HG03575 (cell line): Measurements from ENCODE around the gene CNN1.
"Not testable (repeated sequence)": the region's sequence is repeated elsewhere in the genome, so short reads cannot be mapped to it uniquely, and the experiment has no call there.

Source experiments
- ATAC-seq: cut with Tn5 transposase; IDR thresholded peaks from one replicate; pipeline ENCODE4 v1.9.1; 2021; ENCODE audit not compliant: unreplicated experiment, insufficient number of reproducible peaks, low FRiP score; ENCODE audit errors: extremely low read depth

Gene CNN1

DNA sequence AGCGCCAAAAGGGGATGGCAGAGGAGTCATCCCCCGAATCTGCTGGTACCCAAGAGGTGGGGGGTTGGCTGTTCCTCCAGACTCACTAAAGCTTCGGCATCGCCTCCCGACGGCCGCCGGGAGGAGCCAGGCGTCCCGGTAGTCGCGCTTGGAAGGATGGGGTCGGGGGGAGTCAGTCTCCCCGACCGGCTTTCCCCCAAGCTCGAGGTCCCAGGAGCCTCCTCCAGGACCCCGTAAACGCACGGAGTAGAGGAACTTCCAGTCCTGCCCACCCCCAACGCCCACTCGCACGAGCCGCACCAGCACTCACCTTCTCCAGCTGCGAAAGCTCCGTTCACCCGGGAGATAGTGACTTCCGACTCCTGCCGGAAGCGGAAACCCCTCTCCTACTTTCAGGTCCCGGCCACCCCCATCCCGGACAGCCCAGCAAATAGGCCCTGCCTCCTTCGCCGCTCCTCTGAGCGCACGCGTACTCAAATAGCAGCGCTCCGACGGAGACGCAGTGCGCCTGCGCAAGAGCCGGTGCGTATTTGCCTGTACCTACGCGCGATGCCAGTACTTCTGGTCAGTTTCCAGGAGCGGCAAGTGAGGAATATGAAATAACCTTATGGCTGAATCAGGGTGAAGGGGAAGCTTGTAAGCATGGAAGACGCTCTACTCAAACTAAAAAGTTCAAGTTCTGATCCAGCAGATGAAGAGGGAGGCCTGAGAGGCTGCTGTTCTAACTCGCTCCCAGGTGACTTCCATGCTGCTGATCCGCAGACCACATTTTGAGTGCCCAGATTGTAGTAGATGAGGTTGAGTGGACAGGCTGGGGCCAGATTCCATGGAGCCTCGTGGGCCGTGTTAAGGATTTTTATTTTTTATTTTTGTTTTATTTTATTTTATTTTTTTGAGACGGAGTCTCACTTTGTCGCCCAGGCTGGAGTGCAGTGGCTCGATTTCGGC is 20.5 kb downstream of the CNN1 start, which contains the start of gene ELOF1:
TSS of gene ELOF1 (minus strand) at position 350 of the 948 bp plus-strand sequence. CDS start 4,883 bp downstream, outside the sequence.
- ATAC-seq: no peak

DNA sequence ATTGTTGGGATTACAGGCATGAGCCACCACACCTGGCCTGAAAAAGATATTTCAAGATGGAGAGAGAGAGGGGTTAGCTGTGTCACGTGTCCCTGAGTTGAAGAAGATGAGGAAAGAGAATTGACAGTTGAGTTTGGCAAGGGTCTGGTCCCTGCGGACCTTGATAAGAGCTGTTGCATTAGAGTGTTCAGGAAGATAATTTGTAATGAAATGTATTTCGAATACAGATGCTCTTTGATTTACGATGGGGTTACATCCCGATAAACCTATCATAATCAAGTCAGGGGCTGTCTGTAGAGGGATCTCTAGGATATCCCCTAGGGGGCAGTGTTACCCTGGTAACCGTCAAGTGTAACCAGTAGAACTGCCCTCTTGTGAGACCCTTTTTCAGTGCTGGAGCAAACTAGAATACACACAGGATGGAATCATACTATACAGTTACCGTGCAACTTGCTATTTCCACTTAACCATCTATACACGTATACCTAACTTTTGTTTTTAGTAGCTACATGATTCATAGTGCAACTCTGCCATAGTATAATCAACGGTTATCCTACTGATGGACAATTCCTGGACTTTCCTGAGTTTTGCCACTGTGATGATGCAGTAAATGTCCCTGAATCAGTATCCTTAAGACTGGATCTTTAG is 21.9 kb downstream of the CNN1 start:
- ATAC-seq: no peak

- no peak for ATAC-seq
Observed at GRCh38 chr19:11563532-11563931, 24.9 kb downstream of the CNN1 start.

DNA sequence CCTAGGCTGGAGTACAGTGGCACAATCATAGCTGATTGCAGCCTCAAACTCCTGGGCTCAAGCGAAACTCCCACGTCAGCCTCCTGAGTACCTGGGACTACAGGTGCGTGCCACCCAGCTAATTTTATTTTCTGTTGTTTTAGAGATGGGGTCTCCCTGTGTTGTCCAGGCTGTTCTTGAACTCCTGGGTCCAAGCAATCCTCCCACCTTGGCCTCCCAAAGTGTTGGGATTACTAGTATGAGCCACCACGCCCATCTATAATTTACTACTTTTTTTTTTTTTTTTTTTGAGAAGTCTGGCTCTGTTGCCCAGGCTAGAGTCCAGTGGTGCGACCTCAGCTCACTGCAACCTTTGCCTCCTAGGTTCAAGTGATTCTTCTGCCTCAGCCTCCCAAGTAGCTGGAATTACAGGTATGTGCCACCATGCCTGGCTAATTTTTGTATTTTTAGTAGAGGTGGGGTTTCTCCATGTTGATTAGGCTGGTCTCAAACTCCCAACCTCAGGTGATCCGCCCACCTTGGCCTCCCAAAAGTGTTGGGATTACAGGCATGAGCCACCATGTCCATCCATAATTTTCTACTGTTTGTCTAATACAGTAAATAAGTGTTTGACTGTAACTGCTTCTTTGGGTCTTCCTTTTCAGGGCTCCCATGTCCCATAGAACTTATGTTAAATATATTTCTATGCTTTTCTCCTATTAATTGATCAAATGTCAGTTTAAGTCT is 25.6 kb downstream of the CNN1 start:
- not testable (repeated sequence) for ATAC-seq

DNA sequence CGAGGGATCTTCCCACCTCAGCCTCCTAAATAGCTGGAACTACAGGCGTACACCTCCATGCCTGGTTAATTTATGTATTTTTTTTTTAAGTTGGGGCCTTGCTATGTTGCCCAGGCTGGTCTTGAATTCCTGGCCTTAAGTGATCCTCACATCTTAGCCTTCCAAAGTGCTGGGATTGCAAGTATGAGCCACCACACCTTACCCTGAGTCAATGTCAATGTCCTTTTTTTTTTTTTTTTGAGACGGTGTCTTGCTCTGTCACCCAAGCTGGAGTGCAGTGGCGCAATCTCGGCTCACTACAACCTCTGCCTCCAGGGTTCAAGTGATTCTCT is 27.0 kb downstream of the CNN1 start:
- ATAC-seq: not testable (repeated sequence)

GRCh38 chr19:11566164-11566563 is 27.5 kb downstream of the CNN1 start:
- no peak for ATAC-seq

GRCh38 chr19:11570039-11570462 is 31.4 kb downstream of the CNN1 start:
- no peak for ATAC-seq

DNA sequence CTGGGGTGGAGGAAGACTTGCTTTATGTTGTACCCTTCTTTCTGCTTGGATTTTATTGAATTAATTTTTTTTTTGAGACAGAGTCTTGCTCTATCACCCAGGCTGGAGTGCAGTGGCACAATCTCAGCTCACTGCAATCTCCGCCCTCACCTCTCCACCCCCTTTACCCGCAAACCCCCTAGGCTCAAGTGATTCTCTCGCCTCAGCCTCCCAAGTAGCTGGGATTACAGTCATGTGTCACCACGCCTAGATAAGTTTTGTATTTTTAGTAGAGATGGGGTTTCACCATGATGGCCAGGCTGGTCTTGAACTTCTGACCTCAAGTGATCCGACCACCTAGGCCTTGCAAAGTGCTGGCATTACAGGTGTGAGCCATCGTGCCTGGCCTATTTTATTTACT is 34.7 kb downstream of the CNN1 start:
- ATAC-seq: not testable (repeated sequence)

DNA sequence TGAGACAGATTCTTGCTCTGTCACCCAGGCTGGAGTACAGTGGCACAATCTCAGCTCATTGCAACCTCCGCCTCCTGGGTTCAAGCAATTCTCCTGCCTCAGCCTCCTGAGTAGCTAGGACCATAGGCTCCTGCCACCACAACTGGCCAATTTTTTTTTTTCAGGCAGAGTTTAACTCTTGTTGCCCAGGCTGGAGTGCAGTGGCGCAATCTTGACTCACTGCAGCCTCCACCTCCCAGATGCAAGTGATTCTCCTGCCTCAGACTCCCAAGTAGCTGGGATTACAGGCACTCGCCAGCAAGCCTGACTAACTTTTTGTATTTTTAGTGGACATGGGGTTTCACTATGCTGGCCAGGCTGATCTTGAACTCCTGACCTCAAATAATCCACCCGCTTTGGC is 35.1 kb downstream of the CNN1 start:
- ATAC-seq: not testable (repeated sequence)

GRCh38 chr19:11574689-11575088 is 36.0 kb downstream of the CNN1 start:
- ATAC-seq: no peak

- ATAC-seq: no peak
Observed at GRCh38 chr19:11576227-11576626, 37.6 kb downstream of the CNN1 start.

GRCh38 chr19:11577451-11578257 is 39.0 kb downstream of the CNN1 start, which contains the start of gene ACP5:
ACP5 (minus strand) TSS chr19:11577645; CDS start chr19:11577317, 328 bp downstream.
- ATAC-seq: no peak

GRCh38 chr19:11578258-11579142 is 39.8 kb downstream of the CNN1 start:
- ATAC-seq: no peak

- no peak for ATAC-seq
Observed at GRCh38 chr19:11580116-11580515, 41.5 kb downstream of the CNN1 start.

DNA sequence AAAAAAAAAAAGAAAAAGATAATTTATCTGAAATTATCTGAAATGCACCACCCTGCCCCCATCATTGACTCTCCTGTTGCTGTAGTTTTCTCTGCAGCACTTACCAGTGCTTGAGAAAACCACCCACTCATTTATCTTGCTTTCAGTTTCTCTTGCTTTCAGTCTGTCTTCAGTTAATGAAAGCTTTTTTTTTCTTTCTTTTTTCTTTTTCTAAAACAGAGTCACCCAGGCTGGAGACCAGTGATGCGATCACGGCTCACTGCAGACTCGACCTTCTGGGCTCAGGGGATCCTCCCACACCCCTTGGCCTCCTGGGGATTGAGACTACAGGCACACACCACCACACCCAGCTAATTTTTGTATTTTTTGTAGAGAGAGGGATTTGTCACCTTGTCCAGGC is 43.1 kb downstream of the CNN1 start:
- ATAC-seq: peak; percentile 70

DNA sequence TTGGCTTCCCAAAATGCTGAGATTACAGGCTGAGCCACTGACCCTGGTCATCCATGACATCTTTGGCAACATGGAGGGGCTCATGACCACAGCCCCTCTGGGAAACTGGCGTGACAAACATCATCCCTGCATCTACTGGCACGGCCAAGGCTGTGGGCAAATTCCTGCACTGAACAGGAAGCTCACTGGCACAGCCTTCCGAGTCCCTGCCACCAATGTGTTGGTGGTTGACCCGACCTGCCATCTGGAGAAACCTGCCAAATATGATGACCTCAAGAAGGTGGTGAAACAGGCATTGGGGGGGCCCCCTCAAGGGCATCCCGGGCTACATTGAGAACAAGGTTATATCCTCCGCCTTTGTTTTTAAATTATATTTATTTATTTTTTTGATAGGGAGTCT is 47.7 kb downstream of the CNN1 start:
- ATAC-seq: no peak

DNA sequence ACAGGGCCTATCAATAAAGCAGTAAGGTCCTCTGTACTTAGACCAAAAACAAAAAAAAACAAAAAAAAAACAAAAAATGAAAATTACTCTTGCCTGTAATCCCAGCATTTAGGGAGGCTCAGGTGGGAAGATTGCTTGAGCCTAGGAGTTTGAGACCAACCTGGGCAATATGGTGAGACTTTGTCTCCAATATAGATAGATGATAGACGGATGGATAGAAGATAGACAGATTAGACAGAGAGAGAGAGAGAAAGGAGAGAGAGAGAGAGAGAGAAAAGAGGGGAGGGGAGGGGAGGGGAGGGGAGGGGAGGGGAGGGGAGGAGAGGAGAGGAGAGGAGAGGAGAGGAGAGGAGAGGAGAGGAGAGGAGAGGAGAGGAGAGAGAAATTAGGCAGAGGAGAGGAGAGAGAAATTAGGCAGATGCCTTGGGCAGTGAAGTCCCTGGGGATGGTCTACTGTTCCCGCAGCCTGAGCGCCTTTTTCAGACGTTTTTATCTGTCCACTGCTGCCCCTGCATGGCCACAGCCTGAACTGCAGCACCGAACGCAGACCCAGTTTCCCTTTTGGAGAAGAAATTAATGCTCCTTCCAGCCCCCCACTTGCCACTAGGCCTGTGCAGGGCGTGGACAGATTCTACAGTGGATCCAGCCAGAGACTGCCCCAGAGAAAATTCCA is 48.8 kb downstream of the CNN1 start:
- no peak for ATAC-seq
